GM23338 (cell line): Measurements from ENCODE around the gene SHC4.

ENCODE experiments used
- CREB1 ChIP-seq: fragments of 250-450 bp; sonication (Bioruptor Pico); IDR thresholded peaks from 2 replicates; pipeline ENCODE4 v1.5.0; 2020; ENCODE audit warnings: low read depth, mild to moderate bottlenecking, moderate library complexity
- EZH2 ChIP-seq: fragments of 200-600 bp; sonication (generic); IDR thresholded peaks from one replicate; pipeline ENCODE4 v1.8.0; 2017; ENCODE audit warnings: antibody characterized with exemption, mild to moderate bottlenecking, low read depth; ENCODE audit not compliant: unreplicated experiment
- EZH2phosphoT487 ChIP-seq: fragments of 200-600 bp; sonication (generic); IDR thresholded peaks from one replicate; pipeline ENCODE4 v1.8.1; 2018; ENCODE audit warnings: antibody characterized with exemption; ENCODE audit not compliant: unreplicated experiment
- JUNB ChIP-seq: IDR thresholded peaks from one replicate; pipeline ENCODE4 v1.6.1; 2016; ENCODE audit warnings: antibody characterized with exemption; ENCODE audit not compliant: unreplicated experiment
- NANOG ChIP-seq: IDR thresholded peaks from 2 replicates; pipeline ENCODE4 v1.6.1; 2016; ENCODE audit warnings: antibody characterized with exemption, borderline replicate concordance
- POLR2AphosphoS5 ChIP-seq: IDR thresholded peaks from 2 replicates; pipeline ENCODE4 v1.6.1; 2016; ENCODE audit warnings: antibody characterized with exemption, low read depth
- REST ChIP-seq: IDR thresholded peaks from one replicate; pipeline ENCODE4 v1.6.1; 2018; ENCODE audit warnings: antibody characterized with exemption; ENCODE audit not compliant: unreplicated experiment
- STAT1 ChIP-seq: IDR thresholded peaks from one replicate; pipeline ENCODE4 v1.6.1; 2016; ENCODE audit warnings: antibody characterized with exemption; ENCODE audit not compliant: unreplicated experiment
- ZNF114 ChIP-seq: fragments of 250-450 bp; sonication (Bioruptor Pico); IDR thresholded peaks from 2 replicates; pipeline ENCODE4 v1.5.0; 2020; ENCODE audit warnings: mild to moderate bottlenecking, moderate library complexity
- TF ChIP-seq, protein P1 (sequence below), 2 experiments: fragments of 200-600 bp in 1 of 2; sonication (generic) in 1 of 2; conservative IDR thresholded peaks; 2 replicates each; pipeline versions ENCODE4 v1.5.1 to v1.6.1; 2016 to 2017; ENCODE audit warnings: antibody characterized with exemption in 2 of 2, low read depth in 2 of 2, mild to moderate bottlenecking in 2 of 2, moderate library complexity in 1 of 2
- TF ChIP-seq, protein P2 (sequence below): IDR thresholded peaks from 2 replicates; pipeline ENCODE4 v1.6.1; 2016; ENCODE audit warnings: antibody characterized with exemption
- TF ChIP-seq, protein P3 (sequence below): fragments of 250-450 bp; sonication (Bioruptor Pico); IDR thresholded peaks from 2 replicates; pipeline ENCODE4 v1.5.0; 2020; ENCODE audit warnings: mild to moderate bottlenecking, moderate library complexity

GRCh38 chr15:48972750-48973503 is 9.2 kb upstream of the SHC4 start:
- TF ChIP-seq, protein P1, sequence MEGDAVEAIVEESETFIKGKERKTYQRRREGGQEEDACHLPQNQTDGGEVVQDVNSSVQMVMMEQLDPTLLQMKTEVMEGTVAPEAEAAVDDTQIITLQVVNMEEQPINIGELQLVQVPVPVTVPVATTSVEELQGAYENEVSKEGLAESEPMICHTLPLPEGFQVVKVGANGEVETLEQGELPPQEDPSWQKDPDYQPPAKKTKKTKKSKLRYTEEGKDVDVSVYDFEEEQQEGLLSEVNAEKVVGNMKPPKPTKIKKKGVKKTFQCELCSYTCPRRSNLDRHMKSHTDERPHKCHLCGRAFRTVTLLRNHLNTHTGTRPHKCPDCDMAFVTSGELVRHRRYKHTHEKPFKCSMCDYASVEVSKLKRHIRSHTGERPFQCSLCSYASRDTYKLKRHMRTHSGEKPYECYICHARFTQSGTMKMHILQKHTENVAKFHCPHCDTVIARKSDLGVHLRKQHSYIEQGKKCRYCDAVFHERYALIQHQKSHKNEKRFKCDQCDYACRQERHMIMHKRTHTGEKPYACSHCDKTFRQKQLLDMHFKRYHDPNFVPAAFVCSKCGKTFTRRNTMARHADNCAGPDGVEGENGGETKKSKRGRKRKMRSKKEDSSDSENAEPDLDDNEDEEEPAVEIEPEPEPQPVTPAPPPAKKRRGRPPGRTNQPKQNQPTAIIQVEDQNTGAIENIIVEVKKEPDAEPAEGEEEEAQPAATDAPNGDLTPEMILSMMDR (conservative IDR thresholded peaks at IDR 0.05; ENCODE audit: low read depth in 2 of 2) = no peak
- no peak for TF ChIP-seq REST
- TF ChIP-seq EZH2 = no peak
- TF ChIP-seq CREB1 = no peak
- TF ChIP-seq STAT1 = no peak
- no peak for TF ChIP-seq POLR2AphosphoS5
- TF ChIP-seq JUNB = no peak
- no peak for TF ChIP-seq EZH2phosphoT487
- no peak for TF ChIP-seq ZNF114 (CRISPR knock-in tag)
- no peak for TF ChIP-seq NANOG
- TF ChIP-seq, protein P2, sequence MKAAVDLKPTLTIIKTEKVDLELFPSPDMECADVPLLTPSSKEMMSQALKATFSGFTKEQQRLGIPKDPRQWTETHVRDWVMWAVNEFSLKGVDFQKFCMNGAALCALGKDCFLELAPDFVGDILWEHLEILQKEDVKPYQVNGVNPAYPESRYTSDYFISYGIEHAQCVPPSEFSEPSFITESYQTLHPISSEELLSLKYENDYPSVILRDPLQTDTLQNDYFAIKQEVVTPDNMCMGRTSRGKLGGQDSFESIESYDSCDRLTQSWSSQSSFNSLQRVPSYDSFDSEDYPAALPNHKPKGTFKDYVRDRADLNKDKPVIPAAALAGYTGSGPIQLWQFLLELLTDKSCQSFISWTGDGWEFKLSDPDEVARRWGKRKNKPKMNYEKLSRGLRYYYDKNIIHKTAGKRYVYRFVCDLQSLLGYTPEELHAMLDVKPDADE = no peak
- TF ChIP-seq, protein P3, sequence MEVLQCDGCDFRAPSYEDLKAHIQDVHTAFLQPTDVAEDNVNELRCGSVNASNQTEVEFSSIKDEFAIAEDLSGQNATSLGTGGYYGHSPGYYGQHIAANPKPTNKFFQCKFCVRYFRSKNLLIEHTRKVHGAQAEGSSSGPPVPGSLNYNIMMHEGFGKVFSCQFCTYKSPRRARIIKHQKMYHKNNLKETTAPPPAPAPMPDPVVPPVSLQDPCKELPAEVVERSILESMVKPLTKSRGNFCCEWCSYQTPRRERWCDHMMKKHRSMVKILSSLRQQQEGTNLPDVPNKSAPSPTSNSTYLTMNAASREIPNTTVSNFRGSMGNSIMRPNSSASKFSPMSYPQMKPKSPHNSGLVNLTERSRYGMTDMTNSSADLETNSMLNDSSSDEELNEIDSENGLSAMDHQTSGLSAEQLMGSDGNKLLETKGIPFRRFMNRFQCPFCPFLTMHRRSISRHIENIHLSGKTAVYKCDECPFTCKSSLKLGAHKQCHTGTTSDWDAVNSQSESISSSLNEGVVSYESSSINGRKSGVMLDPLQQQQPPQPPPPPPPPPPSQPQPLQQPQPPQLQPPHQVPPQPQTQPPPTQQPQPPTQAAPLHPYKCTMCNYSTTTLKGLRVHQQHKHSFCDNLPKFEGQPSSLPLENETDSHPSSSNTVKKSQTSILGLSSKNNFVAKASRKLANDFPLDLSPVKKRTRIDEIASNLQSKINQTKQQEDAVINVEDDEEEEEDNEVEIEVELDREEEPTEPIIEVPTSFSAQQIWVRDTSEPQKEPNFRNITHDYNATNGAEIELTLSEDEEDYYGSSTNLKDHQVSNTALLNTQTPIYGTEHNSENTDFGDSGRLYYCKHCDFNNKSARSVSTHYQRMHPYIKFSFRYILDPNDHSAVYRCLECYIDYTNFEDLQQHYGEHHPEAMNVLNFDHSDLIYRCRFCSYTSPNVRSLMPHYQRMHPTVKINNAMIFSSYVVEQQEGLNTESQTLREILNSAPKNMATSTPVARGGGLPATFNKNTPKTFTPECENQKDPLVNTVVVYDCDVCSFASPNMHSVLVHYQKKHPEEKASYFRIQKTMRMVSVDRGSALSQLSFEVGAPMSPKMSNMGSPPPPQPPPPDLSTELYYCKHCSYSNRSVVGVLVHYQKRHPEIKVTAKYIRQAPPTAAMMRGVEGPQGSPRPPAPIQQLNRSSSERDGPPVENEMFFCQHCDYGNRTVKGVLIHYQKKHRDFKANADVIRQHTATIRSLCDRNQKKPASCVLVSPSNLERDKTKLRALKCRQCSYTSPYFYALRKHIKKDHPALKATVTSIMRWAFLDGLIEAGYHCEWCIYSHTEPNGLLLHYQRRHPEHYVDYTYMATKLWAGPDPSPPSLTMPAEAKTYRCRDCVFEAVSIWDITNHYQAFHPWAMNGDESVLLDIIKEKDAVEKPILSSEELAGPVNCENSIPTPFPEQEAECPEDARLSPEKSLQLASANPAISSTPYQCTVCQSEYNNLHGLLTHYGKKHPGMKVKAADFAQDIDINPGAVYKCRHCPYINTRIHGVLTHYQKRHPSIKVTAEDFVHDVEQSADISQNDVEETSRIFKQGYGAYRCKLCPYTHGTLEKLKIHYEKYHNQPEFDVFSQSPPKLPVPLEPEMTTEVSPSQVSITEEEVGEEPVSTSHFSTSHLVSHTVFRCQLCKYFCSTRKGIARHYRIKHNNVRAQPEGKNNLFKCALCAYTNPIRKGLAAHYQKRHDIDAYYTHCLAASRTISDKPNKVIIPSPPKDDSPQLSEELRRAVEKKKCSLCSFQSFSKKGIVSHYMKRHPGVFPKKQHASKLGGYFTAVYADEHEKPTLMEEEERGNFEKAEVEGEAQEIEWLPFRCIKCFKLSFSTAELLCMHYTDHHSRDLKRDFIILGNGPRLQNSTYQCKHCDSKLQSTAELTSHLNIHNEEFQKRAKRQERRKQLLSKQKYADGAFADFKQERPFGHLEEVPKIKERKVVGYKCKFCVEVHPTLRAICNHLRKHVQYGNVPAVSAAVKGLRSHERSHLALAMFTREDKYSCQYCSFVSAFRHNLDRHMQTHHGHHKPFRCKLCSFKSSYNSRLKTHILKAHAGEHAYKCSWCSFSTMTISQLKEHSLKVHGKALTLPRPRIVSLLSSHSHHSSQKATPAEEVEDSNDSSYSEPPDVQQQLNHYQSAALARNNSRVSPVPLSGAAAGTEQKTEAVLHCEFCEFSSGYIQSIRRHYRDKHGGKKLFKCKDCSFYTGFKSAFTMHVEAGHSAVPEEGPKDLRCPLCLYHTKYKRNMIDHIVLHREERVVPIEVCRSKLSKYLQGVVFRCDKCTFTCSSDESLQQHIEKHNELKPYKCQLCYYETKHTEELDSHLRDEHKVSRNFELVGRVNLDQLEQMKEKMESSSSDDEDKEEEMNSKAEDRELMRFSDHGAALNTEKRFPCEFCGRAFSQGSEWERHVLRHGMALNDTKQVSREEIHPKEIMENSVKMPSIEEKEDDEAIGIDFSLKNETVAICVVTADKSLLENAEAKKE (CRISPR knock-in tag) = no peak
